ENCODE results near the gene NPAS3.

The NPAS3 gene

DNA sequence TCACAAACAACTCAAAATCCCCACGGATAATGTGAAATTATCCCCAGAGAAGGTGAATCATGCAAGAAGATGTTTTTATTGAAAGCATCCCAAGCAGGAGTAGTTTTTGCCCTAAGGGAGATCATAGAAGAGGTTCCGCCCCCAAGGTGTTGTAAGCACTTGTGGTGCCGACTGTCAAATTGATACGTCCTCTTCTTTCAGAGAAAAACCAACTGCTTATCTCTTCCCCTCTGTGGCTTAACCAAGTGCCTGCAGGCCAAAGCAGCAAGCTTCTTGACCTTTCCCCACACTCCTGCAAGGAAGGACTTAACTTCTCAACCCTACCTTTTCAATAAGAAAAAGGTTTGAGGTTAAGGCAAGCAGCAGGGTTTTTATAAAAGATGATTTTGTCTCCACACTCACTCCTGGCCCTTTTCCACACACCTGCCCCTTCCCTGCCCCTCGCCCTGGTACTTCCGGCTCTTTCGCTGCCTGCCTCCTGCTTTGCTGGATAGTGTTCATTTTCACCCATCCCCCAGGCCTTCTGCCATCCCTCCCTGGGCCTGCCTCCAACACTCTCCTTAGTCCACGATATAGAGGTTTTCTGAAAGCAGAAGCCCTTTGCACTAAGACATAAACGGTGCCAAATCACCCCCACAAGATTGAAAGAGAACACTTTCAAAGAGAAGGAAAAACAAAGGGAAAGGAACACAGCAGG is 897.7 kb downstream of the NPAS3 start:
- no peak overlapping the region for H3K4me3 ChIP-seq (ENCODE audit: control insufficient read depth, low read depth, low read length)
- TF ChIP-seq, protein P1, sequence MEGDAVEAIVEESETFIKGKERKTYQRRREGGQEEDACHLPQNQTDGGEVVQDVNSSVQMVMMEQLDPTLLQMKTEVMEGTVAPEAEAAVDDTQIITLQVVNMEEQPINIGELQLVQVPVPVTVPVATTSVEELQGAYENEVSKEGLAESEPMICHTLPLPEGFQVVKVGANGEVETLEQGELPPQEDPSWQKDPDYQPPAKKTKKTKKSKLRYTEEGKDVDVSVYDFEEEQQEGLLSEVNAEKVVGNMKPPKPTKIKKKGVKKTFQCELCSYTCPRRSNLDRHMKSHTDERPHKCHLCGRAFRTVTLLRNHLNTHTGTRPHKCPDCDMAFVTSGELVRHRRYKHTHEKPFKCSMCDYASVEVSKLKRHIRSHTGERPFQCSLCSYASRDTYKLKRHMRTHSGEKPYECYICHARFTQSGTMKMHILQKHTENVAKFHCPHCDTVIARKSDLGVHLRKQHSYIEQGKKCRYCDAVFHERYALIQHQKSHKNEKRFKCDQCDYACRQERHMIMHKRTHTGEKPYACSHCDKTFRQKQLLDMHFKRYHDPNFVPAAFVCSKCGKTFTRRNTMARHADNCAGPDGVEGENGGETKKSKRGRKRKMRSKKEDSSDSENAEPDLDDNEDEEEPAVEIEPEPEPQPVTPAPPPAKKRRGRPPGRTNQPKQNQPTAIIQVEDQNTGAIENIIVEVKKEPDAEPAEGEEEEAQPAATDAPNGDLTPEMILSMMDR (IDR thresholded peaks at IDR 0.05; ENCODE audit: control insufficient read depth, insufficient read depth, low read depth, low read length, missing control alignments), result no peak
- DNase-seq (ENCODE audit: low read depth), result no peak

- TF ChIP-seq, protein P1 (IDR thresholded peaks at IDR 0.05; ENCODE audit: control insufficient read depth, insufficient read depth, low read depth, low read length, missing control alignments), result no peak
- DNase-seq (ENCODE audit: low read depth), result no peak
- no peak overlapping the region for H3K4me3 ChIP-seq (ENCODE audit: control insufficient read depth, low read depth, low read length)
Measured at GRCh38 chr14:33836900-33837577, 898.4 kb downstream of the NPAS3 start.

DNA sequence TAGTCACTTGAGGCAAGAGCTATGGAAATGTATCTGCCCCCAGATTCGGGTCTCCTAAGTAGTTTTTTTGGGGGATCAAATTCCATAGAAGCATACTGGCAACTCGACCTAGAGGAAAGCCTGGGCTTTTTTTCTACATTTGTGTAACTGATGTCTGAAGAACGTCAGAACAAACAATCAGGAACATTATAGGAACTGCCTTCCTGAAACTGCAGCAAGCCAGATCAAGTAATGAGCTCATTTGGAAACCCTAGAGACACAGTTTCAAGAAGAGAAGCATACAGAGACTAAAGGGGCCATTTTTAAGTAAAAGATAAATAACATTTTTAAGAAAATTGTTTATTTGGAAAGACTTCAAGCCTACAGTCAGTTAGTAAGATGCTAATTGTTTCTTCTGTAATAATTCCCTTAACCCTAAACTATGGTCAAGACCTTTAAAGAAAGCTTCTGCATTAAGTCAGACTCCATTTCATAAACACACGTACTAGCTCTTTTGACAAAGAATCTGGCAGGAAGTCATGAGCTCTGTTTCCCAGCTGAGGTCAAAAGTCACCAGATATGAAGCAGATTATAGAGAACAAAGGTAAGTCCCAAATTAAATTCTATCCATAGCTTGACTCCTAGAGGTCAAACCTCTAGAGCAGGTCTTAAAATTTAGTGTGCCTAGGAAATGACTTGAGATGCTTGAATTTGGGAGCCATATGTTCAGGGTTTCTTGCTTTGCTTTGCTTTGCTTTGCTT is 899.4 kb downstream of the NPAS3 start:
- no peak for DNase-seq (ENCODE audit: low read depth)
- H3K4me3 ChIP-seq (ENCODE audit: control insufficient read depth, low read depth, low read length), result no peak overlapping the region
- TF ChIP-seq, protein P1 (IDR thresholded peaks at IDR 0.05; ENCODE audit: control insufficient read depth, insufficient read depth, low read depth, low read length, missing control alignments), result no peak

- no peak for DNase-seq (ENCODE audit: low read depth)
- TF ChIP-seq, protein P1 (IDR thresholded peaks at IDR 0.05; ENCODE audit: control insufficient read depth, insufficient read depth, low read depth, low read length, missing control alignments), result peak; percentile 76
- H3K4me3 ChIP-seq (ENCODE audit: control insufficient read depth, low read depth, low read length), result no peak overlapping the region
Measured at GRCh38 chr14:33839193-33840076, 900.8 kb downstream of the NPAS3 start.

GRCh38 chr14:33840797-33841196 is 902.1 kb downstream of the NPAS3 start:
- TF ChIP-seq, protein P1 (IDR thresholded peaks at IDR 0.05; ENCODE audit: control insufficient read depth, insufficient read depth, low read depth, low read length, missing control alignments), result no peak
- no peak for DNase-seq (ENCODE audit: low read depth)

DNA sequence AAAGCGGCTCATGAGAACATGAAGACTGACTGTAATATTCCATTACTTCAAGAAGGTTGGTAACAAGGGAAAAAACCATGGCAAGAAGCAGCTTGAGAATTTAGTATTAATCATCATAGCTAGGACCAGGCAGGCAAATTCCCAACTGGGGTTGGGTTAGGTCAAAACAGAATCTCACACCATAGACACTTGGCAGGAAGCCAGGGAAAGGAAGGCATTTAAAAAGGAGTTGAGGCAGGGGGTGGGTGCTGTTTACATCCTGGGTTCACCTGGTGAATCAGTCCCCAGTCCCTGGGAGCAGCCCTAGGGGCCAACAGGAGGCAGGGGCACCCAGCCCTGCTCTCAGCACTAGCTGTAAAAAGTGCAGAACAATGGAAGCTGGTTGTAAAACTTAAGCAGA is 903.6 kb downstream of the NPAS3 start:
- TF ChIP-seq, protein P1 (IDR thresholded peaks at IDR 0.05; ENCODE audit: control insufficient read depth, insufficient read depth, low read depth, low read length, missing control alignments), result no peak
- no peak for DNase-seq (ENCODE audit: low read depth)
- no peak overlapping the region for H3K4me3 ChIP-seq (ENCODE audit: control insufficient read depth, low read depth, low read length)

More at GRCh38 chr14:33840797-33841196, 902.1 kb downstream of the NPAS3 start:
- H3K4me3 ChIP-seq (ENCODE audit: control insufficient read depth, low read depth, low read length), result no peak overlapping the region

All from AG09309 (cell line).